HG03159 (cell line): ENCODE data around the gene TBC1D4.

Experiments used
- ATAC-seq: cut with Tn5 transposase; IDR thresholded peaks from one replicate; pipeline ENCODE4 v1.9.1; 2021; ENCODE audit warnings: mild to moderate bottlenecking, moderate library complexity; ENCODE audit not compliant: unreplicated experiment

Gene TBC1D4

GRCh38 chr13:75489502-75490263, 7.7 kb upstream of the TBC1D4 start:
- peak; percentile 84 for ATAC-seq

GRCh38 chr13:75486146-75487062, 4.4 kb upstream of the TBC1D4 start:
- ATAC-seq, result no peak

- ATAC-seq, result no peak
These were observed 3.5 kb upstream of the TBC1D4 start for GRCh38 chr13:75485286-75486062.

- no peak for ATAC-seq
These were observed 781 bp upstream of the TBC1D4 start for GRCh38 chr13:75482820-75483079.

GRCh38 chr13:75481176-75482069, 546 bp downstream of the TBC1D4 start:
- peak; percentile 24 for ATAC-seq

GRCh38 chr13:75480671-75481175, 1.2 kb downstream of the TBC1D4 start:
- ATAC-seq, result peak; percentile 12

- ATAC-seq, result no peak
These were observed 2.7 kb downstream of the TBC1D4 start for GRCh38 chr13:75479102-75479740.

GRCh38 chr13:75478659-75479058, 3.3 kb downstream of the TBC1D4 start:
- no peak for ATAC-seq

- ATAC-seq, result no peak
These were observed 7.0 kb downstream of the TBC1D4 start for GRCh38 chr13:75474956-75475355.

- no peak for ATAC-seq
These were observed 8.5 kb downstream of the TBC1D4 start for GRCh38 chr13:75473468-75473867.

GRCh38 chr13:75470676-75471075, 11.3 kb downstream of the TBC1D4 start:
- no peak for ATAC-seq

GRCh38 chr13:75469047-75469446, 12.9 kb downstream of the TBC1D4 start:
- no peak for ATAC-seq

GRCh38 chr13:75468602-75469001, 13.4 kb downstream of the TBC1D4 start:
- no peak for ATAC-seq

GRCh38 chr13:75468098-75468497, 13.9 kb downstream of the TBC1D4 start:
- no peak for ATAC-seq

- no peak for ATAC-seq
These were observed 14.8 kb downstream of the TBC1D4 start for GRCh38 chr13:75467040-75467728.

GRCh38 chr13:75465236-75465635, 16.7 kb downstream of the TBC1D4 start:
- ATAC-seq, result no peak

GRCh38 chr13:75461314-75461713, 20.7 kb downstream of the TBC1D4 start:
- no peak for ATAC-seq

- ATAC-seq, result no peak
These were observed 21.3 kb downstream of the TBC1D4 start for GRCh38 chr13:75460644-75461043.
